ENCODE results near the gene PGK1. TPM values are rescaled to one million over a fixed set of nuclear protein-coding genes. Genes with fewer than 3 reads are reported as not detected.

PGK1 gene
- total RNA-seq, 1 experiment from 2014 or later, result 391 TPM

GRCh38 chrX:78168065-78168464 lies 64.0 kb downstream of the PGK1 start:
- Mint-ChIP-seq H3K4me3 (ENCODE audit: unreplicated experiment) (no peak overlapping the region), H3K27ac (ENCODE audit: unreplicated experiment) (no peak overlapping the region), H3K36me3 (ENCODE audit: insufficient read depth, unreplicated experiment) (no peaks in the 10 kb centered on the region), H3K4me1 (ENCODE audit: low read depth, unreplicated experiment) (no peaks in the 10 kb centered on the region), H3K9me3 (ENCODE audit: unreplicated experiment) (no peaks in the 10 kb centered on the region), H3K27me3 (ENCODE audit: insufficient read depth, unreplicated experiment) (no peaks in the 10 kb centered on the region)
- intact Hi-C loops (cut with micrococcal nuclease; ENCODE audit: unreplicated experiment), result no loop called here
- DNase-seq, result no peak
- Histone ChIP-seq H3K4me1 (no peaks in the 10 kb centered on the region), H3K27me3 (replicated peaks; ENCODE audit: control insufficient read depth, insufficient read depth, low read length) (no peaks in the 10 kb centered on the region), H3K4me3 (ENCODE audit: low read depth, low read length) (no peak overlapping the region), H3K9me3 (no peaks in the 10 kb centered on the region), H3K36me3 (ENCODE audit: control insufficient read depth, insufficient read depth, low read length) (no peaks in the 10 kb centered on the region)
- no peak for TF ChIP-seq CTCF (IDR thresholded peaks at IDR 0.05; ENCODE audit: insufficient read depth in 1 of 2, low read depth in 1 of 2, low read length in 1 of 2, severe bottlenecking in 1 of 2, unreplicated experiment in 1 of 2)
- CTCF ChIA-PET, result no interaction called here
- POLR2A ChIA-PET, result no interaction called here
- BruUV-seq (replicated peaks), result no TSS peak

Other genes starting within 250 kb of the PGK1 start
- gene MAGT1, start 208.8 kb upstream of the PGK1 start, total RNA-seq (2022), result 75.0 and 75.7 TPM in 2 replicates
- gene COX7B, start 204.8 kb upstream of the PGK1 start, total RNA-seq (2022), result 243 and 283 TPM in 2 replicates
- 3.1 and 3.6 TPM in 2 replicates for gene ATP7A, start 193.6 kb upstream of the PGK1 start, total RNA-seq (2022)
- gene PGAM4, start 134.6 kb upstream of the PGK1 start, total RNA-seq (2022), result not detected in 2 replicates
- 21.0 and 22.2 TPM in 2 replicates for gene TAF9B, start 35.4 kb downstream of the PGK1 start, total RNA-seq (2022)
- gene CYSLTR1, start 223.4 kb downstream of the PGK1 start, total RNA-seq (2022), result not detected in 2 replicates